ENCODE data around the gene PORCN. TPM values are rescaled to one million over a fixed set of nuclear protein-coding genes. Genes with fewer than 3 reads are reported as not detected.
A peak's percentile ranks its signal among the peaks of the same experiment; 100 is the strongest.
"Not testable (repeated sequence)": the region's sequence is repeated elsewhere in the genome, so short reads cannot be mapped to it uniquely, and the experiment has no call there.

PORCN gene
- total RNA-seq, 1 experiment from 2014 or later, result 4.6 TPM

- Mint-ChIP-seq H3K36me3 (ENCODE audit: insufficient read depth, unreplicated experiment) (peaks cover 39% of the 10 kb centered on the region), H3K9me3 (ENCODE audit: unreplicated experiment) (no peaks in the 10 kb centered on the region), H3K4me3 (ENCODE audit: unreplicated experiment) (peak overlapping the region; percentile 87), H3K4me1 (ENCODE audit: low read depth, unreplicated experiment) (peaks cover 8% of the 10 kb centered on the region), H3K27ac (ENCODE audit: unreplicated experiment) (peak overlapping the region; percentile 71), H3K27me3 (ENCODE audit: insufficient read depth, unreplicated experiment) (no peaks in the 10 kb centered on the region)
- H3K36me3 ChIP-seq (ENCODE audit: control insufficient read depth, insufficient read depth, low read length), result no peaks in the 10 kb centered on the region
- ChIA-PET CTCF (interaction anchor here (0.6 to 1.6 kb wide), 3 partner anchors 10 to 454 kb away, joined by 3 to 10 read pairs (median 4); no protein-coding TSS in a partner anchor), POLR2A (no interaction called here)
- intact Hi-C loops (cut with micrococcal nuclease; ENCODE audit: unreplicated experiment), result no loop called here
- no peak for TF ChIP-seq CTCF (IDR thresholded peaks at IDR 0.05; ENCODE audit: insufficient read depth in 1 of 2, low read depth in 1 of 2, low read length in 1 of 2, severe bottlenecking in 1 of 2, unreplicated experiment in 1 of 2)
- peak overlapping the region; percentile 68 for H3K4me3 ChIP-seq (ENCODE audit: low read depth, low read length)
- TSS peak; percentile 46 for BruUV-seq (replicated peaks)
- no peaks in the 10 kb centered on the region for H3K4me1 ChIP-seq
- H3K27me3 ChIP-seq (replicated peaks; ENCODE audit: control insufficient read depth, insufficient read depth, low read length), result no peaks in the 10 kb centered on the region
- H3K9me3 ChIP-seq, result no peaks in the 10 kb centered on the region
- DNase-seq, result no peak
Measured at GRCh38 chrX:48540480-48540879, 31.7 kb downstream of the PORCN start.

DNA sequence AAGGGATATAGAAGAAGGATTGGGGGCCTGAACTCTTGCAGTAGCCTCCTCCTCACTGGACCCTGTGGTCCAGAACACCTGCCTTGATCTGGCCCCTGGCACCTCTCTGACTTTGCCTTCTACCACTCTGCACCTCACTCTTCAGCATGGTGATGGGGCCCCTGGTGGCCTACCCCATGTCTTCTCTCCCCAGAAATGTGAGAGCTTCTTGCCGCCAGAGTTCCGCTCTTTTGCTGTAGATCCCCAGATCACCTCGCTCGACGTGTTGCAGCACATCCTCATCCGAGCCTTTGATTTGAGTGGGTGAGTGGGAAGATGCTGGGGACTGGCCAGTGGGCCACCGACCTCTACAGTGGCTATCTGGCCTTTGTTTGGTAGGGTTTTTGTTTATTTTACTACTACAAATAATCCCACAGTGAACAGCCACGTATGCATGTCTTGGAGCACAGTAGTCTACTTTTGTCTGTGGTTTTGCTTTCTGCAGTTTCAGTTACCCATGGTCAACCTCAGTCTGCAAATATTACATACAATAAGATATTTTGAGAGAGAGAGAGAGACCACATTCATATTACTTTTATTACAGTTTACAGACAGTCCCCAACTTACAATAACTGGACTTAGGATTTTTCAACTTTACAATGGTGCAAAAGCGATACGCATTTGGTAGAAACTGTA lies 32.5 kb downstream of the PORCN start:
- Mint-ChIP-seq H3K27me3 (ENCODE audit: insufficient read depth, unreplicated experiment) (no peaks in the 10 kb centered on the region), H3K4me3 (ENCODE audit: unreplicated experiment) (no peak overlapping the region), H3K36me3 (ENCODE audit: insufficient read depth, unreplicated experiment) (peaks cover 38% of the 10 kb centered on the region), H3K9me3 (ENCODE audit: unreplicated experiment) (no peaks in the 10 kb centered on the region), H3K4me1 (ENCODE audit: low read depth, unreplicated experiment) (peaks cover 8% of the 10 kb centered on the region), H3K27ac (ENCODE audit: unreplicated experiment) (no peak overlapping the region)
- CTCF ChIA-PET, result no interaction called here
- no peak for DNase-seq
- Histone ChIP-seq H3K4me1 (no peaks in the 10 kb centered on the region), H3K4me3 (ENCODE audit: low read depth, low read length) (no peak overlapping the region), H3K36me3 (ENCODE audit: control insufficient read depth, insufficient read depth, low read length) (no peaks in the 10 kb centered on the region), H3K27me3 (replicated peaks; ENCODE audit: control insufficient read depth, insufficient read depth, low read length) (no peaks in the 10 kb centered on the region), H3K9me3 (no peaks in the 10 kb centered on the region)
- POLR2A ChIA-PET, result no interaction called here
- BruUV-seq (replicated peaks), result no TSS peak
- intact Hi-C loops (cut with micrococcal nuclease; ENCODE audit: unreplicated experiment), result no loop called here
- no peak for TF ChIP-seq CTCF (IDR thresholded peaks at IDR 0.05; ENCODE audit: insufficient read depth in 1 of 2, low read depth in 1 of 2, low read length in 1 of 2, severe bottlenecking in 1 of 2, unreplicated experiment in 1 of 2)

DNA sequence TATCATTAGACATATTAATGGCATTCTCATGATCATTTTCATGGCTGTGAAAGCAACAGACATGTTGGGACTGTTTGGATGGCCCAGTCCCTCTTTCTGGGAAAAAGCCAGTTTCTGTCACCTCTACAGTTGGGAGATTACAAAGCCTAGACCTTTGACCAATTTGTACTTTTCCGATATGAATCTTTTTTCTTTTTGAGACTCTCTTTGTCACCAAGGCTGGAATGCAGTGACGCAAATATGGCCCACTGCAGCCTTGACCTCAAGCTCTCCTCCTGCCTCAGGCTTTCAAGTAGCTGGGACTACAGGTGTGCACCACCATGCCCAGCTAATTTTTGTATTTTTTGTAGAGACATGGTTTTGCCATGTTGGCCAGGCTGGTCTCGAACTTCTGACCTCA lies 40.1 kb downstream of the PORCN start:
- H3K27me3 Mint-ChIP-seq (ENCODE audit: insufficient read depth, unreplicated experiment), result no peaks in the 10 kb centered on the region
- H3K27ac Mint-ChIP-seq (ENCODE audit: unreplicated experiment), result no peak overlapping the region
- no peaks in the 10 kb centered on the region for H3K9me3 ChIP-seq
- H3K4me1 Mint-ChIP-seq (ENCODE audit: low read depth, unreplicated experiment), result no peaks in the 10 kb centered on the region
- no peaks in the 10 kb centered on the region for H3K4me1 ChIP-seq
- BruUV-seq (replicated peaks), result no TSS peak
- intact Hi-C loops (cut with micrococcal nuclease; ENCODE audit: unreplicated experiment), result no loop called here
- no peak overlapping the region for H3K4me3 Mint-ChIP-seq (ENCODE audit: unreplicated experiment)
- no peaks in the 10 kb centered on the region for H3K36me3 ChIP-seq (ENCODE audit: control insufficient read depth, insufficient read depth, low read length)
- no peak for TF ChIP-seq CTCF (IDR thresholded peaks at IDR 0.05; ENCODE audit: insufficient read depth in 1 of 2, low read depth in 1 of 2, low read length in 1 of 2, severe bottlenecking in 1 of 2, unreplicated experiment in 1 of 2)
- POLR2A ChIA-PET, result no interaction called here
- H3K9me3 Mint-ChIP-seq (ENCODE audit: unreplicated experiment), result no peaks in the 10 kb centered on the region
- CTCF ChIA-PET, result no interaction called here
- peaks cover 20% of the 10 kb centered on the region for H3K36me3 Mint-ChIP-seq (ENCODE audit: insufficient read depth, unreplicated experiment)
- no peak overlapping the region for H3K4me3 ChIP-seq (ENCODE audit: low read depth, low read length)
- no peaks in the 10 kb centered on the region for H3K27me3 ChIP-seq (replicated peaks; ENCODE audit: control insufficient read depth, insufficient read depth, low read length)
- DNase-seq, result no peak

GRCh38 chrX:48555731-48556325 lies 47.0 kb downstream of the PORCN start:
- BruUV-seq (replicated peaks); H3K9me3 Mint-ChIP-seq (ENCODE audit: unreplicated experiment); H3K4me3 ChIP-seq (ENCODE audit: low read depth, low read length); H3K4me3 Mint-ChIP-seq (ENCODE audit: unreplicated experiment); H3K36me3 ChIP-seq (ENCODE audit: control insufficient read depth, insufficient read depth, low read length); H3K27me3 ChIP-seq (replicated peaks; ENCODE audit: control insufficient read depth, insufficient read depth, low read length); DNase-seq; H3K4me1 Mint-ChIP-seq (ENCODE audit: low read depth, unreplicated experiment); H3K27me3 Mint-ChIP-seq (ENCODE audit: insufficient read depth, unreplicated experiment); H3K4me1 ChIP-seq; H3K27ac Mint-ChIP-seq (ENCODE audit: unreplicated experiment); intact Hi-C loops (cut with micrococcal nuclease; ENCODE audit: unreplicated experiment); CTCF ChIA-PET; POLR2A ChIA-PET; H3K9me3 ChIP-seq: not testable (repeated sequence)
- peaks cover 16% of the 10 kb centered on the region for H3K36me3 Mint-ChIP-seq (ENCODE audit: insufficient read depth, unreplicated experiment)

Data from Caco-2 (cell line).